GM23248 (cell line): ENCODE data around the gene P2RY8.

Experiments
- EZH2 ChIP-seq: fragments of 200-600 bp; sonication (generic); IDR thresholded peaks from 2 replicates; pipeline ENCODE4 v1.6.1; 2018; ENCODE audit warnings: antibody characterized with exemption, mild to moderate bottlenecking; ENCODE audit not compliant: insufficient read depth, poor library complexity, severe bottlenecking
- EZH2phosphoT487 ChIP-seq: fragments of 200-600 bp; sonication (generic); IDR thresholded peaks from 2 replicates; pipeline ENCODE4 v1.6.1; 2018; ENCODE audit warnings: antibody characterized with exemption, moderate library complexity, mild to moderate bottlenecking, low read depth; ENCODE audit not compliant: insufficient read depth

- TF ChIP-seq EZH2 (no peak), EZH2phosphoT487 (no peak)
Observed at GRCh38 chrX:1434871-1435240, 102.1 kb downstream of the P2RY8 start.
